SH-SY5Y (cell line): ENCODE data around the gene DOCK10.

Source experiments
- GATA2 ChIP-seq: IDR thresholded peaks from 2 replicates; pipeline ENCODE4 v1.6.1; 2011; ENCODE audit warnings: mild to moderate bottlenecking, low read depth, low read length
- GATA3 ChIP-seq: IDR thresholded peaks from 2 replicates; pipeline ENCODE4 v1.6.1; 2011; ENCODE audit warnings: low read depth, mild to moderate bottlenecking, low read length, moderate library complexity

GRCh38 chr2:224837066-224837465 is 205.2 kb downstream of the DOCK10 start:
- TF ChIP-seq GATA2 (no peak), GATA3 (no peak)
